DMS53 treated with DMSO at 0.1 percent for 48 hours (cell line): Measurements from ENCODE around the gene SOX10.
"Not testable (repeated sequence)": the region's sequence is repeated elsewhere in the genome, so short reads cannot be mapped to it uniquely, and the experiment has no call there.

Source experiments
- DNase-seq: peaks from one replicate; lab custom pipeline; 2025; ENCODE audit not compliant: unreplicated experiment; lab: John Stamatoyannopoulos, UW

SOX10 gene

GRCh38 chr22:37965940-37966664, 18.3 kb downstream of the SOX10 start:
- no peak for DNase-seq

GRCh38 chr22:37961062-37961461, 23.3 kb downstream of the SOX10 start:
- no peak for DNase-seq

GRCh38 chr22:37959231-37959825, 25.0 kb downstream of the SOX10 start:
- DNase-seq: no peak

GRCh38 chr22:37957232-37957631, 27.1 kb downstream of the SOX10 start:
- no peak for DNase-seq

GRCh38 chr22:37955825-37956397, 28.4 kb downstream of the SOX10 start:
- not testable (repeated sequence) for DNase-seq

GRCh38 chr22:37954686-37955085, 29.7 kb downstream of the SOX10 start:
- DNase-seq: no peak

GRCh38 chr22:37953437-37954179, 30.7 kb downstream of the SOX10 start, which contains the start of the genes C22orf23 and POLR2F:
Gene C22orf23, minus strand, starts transcription at chr22:37953601. Its CDS starts 452 bp downstream, at chr22:37953149.
Gene POLR2F, plus strand, starts transcription at chr22:37953699. Its CDS starts 89 bp downstream, at chr22:37953788.
- peak; percentile 34 for DNase-seq

GRCh38 chr22:37953062-37953436, 31.3 kb downstream of the SOX10 start:
- no peak for DNase-seq

GRCh38 chr22:37952629-37953028, 31.7 kb downstream of the SOX10 start:
- not testable (repeated sequence) for DNase-seq

GRCh38 chr22:37951305-37951704, 33.0 kb downstream of the SOX10 start:
- DNase-seq: no peak

GRCh38 chr22:37947142-37947795, 37.1 kb downstream of the SOX10 start:
- not testable (repeated sequence) for DNase-seq

GRCh38 chr22:37944423-37944822, 39.9 kb downstream of the SOX10 start:
- DNase-seq: not testable (repeated sequence)

GRCh38 chr22:37943825-37944198, 40.5 kb downstream of the SOX10 start:
- no peak for DNase-seq

GRCh38 chr22:37943136-37943824, 41.1 kb downstream of the SOX10 start:
- no peak for DNase-seq

GRCh38 chr22:37942133-37942532, 42.2 kb downstream of the SOX10 start:
- DNase-seq: no peak

- no peak for DNase-seq
These were observed 43.5 kb downstream of the SOX10 start for GRCh38 chr22:37940698-37941376.

GRCh38 chr22:37933711-37934376, 50.5 kb downstream of the SOX10 start:
- DNase-seq: peak; percentile 19

- DNase-seq: no peak
These were observed 51.4 kb downstream of the SOX10 start for GRCh38 chr22:37932821-37933578.

- no peak for DNase-seq
These were observed 52.0 kb downstream of the SOX10 start for GRCh38 chr22:37932401-37932800.
